AG20443 (cell line): Measurements from ENCODE around the gene KCNV2.

Source experiments
- DNase-seq: peaks from one replicate; pipeline ENCODE4 v3.0.0; 2012; ENCODE audit warnings: low spot score, mixed read lengths

KCNV2 gene

DNA sequence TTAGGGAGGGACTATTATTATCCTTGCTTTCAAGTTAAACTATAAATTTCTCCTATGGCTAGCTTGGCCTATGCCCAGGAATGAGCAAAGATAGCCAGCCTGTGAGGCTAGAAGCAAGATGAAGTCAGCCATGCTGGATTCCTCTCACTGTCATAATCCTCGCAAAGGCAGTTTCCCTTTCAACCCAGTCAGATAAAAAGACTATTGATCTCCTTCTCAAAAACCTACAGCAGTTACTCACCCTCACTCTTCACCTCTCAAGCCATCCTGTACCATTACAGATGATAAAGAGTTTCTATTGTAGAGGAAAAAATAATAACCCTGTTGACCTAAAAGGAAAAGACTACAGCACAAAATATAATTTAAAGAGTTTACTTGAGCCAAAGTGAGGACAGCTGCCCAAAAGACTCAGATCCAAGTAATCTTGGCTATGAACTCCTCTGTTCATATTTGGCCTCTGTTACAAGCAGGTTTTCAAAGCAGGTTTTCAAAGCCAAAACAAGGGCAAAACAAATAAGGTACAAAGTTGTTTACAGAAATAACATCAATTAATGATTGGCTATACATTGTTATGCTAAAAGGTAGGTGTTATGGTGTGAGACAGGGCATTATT, 41.7 kb downstream of the KCNV2 start:
- no peak for DNase-seq

DNA sequence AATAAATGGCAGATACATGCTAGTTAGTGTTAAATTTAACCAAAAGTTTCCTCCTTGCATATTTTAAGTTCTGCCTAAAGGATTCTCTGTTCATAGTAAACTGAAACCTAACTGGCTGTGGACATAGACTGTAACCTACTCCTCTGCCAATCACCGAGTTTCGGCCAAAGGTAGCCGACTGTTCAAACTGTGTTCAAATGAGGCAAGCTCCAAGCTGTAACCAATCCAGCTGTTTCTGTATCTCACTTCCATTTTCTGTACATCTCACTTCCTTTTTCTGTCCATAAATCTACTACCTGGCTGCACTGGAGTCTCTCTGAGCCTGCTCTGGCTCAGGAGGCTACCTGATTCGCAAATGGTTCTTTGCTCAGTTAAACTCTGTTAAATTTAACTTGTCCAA, 44.1 kb downstream of the KCNV2 start:
- no peak for DNase-seq

DNA sequence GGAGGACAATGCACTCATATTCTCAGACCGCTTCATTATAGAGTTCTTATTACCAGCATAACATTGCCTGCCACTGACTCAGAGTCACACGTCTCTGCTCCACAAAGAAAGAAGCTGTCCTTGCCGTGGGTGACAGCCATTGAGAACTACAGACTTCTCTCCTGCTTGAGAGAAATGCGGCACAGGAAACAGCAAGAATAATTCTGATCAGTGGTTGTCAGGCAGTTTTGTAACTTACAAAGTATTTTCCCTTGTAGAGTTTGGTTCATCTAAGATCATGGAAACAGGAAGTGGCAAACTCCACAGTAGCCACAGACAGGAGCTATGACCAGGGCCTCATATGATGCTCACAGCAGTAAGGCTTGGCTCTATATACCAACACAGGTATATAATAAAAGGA, 47.0 kb downstream of the KCNV2 start:
- no peak for DNase-seq

DNA sequence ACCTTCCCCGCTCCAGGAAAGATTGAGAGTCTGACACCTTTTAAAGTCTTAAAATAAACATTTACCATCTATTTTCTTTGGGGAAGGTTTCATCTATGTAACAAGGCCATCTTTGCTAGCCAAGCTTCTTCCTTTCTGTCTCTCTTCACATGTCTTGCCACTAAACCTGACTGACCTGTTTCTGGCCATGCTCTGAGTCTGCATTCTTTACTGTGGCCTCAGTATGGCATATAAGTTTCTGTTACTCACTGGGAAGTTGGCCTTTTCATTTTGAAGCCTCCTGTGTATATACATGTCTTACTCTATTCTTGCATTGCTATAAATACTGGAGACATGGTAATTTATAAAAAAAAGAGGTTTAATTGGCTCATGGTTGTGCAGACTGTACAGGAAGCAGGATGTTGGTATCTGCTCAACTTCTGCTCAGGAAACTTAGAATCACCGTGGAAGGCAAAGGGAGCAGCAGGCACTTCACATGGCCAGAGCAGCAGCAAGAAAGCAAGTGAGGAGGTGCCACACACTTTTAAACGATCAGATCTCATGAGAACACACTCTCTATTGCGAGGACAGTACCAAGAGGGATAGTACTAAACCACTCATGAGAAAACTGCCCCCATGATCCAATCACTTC, 48.1 kb downstream of the KCNV2 start:
- no peak for DNase-seq

DNA sequence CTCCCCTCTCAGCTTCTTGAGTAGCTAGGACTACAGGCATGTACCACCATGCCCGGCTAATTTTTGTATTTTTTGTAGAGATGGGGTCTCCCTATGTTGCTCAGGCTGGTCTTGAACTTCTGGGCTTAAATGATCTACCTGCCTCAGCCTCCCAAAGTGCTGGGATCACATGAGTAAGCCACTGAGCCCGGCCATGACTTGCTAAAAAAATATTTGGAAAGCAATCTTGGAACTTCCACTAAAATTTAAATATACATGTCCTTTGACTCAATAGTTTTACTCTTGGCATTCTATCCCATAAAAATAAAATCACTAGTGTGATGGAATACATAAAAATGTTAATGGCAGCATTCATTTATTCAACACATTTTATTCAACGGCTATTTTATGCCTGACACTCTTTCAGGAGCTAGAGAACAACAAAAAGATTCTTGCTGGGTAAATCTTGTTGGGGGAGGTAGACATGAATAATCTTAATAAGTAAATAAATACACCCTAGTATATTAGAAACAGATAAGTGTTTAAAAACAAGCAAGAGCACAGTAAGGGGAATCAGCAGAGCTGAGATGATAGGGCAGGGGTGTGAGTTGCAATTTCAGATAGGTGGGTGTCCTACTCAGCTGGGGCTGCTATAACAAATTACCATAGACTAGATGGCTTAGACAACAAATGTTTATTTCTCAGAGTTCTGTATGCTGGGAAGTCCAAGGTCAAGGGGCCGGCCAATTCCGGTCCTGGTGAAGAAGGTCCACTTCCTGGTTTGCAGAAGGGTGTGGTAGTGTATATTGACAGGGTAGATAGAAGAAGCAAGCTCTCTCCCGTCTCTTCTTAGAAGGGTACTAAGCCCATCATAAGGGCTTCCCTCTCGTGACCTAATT, 50.7 kb downstream of the KCNV2 start:
- no peak for DNase-seq

DNA sequence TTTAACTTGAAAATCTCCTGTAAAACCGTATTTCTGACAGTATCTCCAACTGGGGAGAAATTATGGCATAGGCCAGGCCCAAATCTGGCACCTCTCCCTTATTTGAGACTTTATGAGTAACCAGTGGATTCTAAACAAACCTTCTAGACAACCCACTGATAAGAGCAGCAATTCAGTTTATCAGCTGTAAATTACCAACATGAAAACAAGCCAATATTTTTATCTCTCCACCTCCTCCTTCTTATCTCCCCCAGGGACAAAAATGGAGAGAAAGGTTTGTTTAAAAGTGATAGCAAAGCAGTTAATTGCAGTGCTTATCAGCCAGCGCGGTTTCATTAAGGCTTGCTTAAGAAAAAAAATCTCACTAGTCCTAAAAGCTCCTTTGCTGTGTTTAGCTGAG, 53.8 kb downstream of the KCNV2 start:
- DNase-seq: no peak

DNA sequence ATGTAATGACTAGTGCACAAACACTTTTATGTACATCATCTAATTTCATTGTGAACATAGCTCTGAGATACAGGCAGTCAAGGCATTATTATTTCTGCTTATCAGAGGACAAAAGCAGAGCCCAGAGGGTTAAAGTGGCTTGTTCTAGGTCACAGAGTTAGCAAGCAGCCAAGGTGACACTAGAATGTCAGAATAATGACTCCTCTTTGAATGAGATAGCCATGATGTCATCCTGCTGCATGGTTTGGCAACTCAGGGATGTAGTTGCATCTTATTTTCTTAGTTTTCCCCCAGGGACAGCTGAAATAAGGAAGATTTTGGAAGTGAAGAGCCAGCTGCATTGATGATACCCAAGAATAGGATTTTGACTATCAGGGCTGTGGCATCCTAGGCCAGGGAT, 54.4 kb downstream of the KCNV2 start:
- DNase-seq: peak; percentile 24

DNA sequence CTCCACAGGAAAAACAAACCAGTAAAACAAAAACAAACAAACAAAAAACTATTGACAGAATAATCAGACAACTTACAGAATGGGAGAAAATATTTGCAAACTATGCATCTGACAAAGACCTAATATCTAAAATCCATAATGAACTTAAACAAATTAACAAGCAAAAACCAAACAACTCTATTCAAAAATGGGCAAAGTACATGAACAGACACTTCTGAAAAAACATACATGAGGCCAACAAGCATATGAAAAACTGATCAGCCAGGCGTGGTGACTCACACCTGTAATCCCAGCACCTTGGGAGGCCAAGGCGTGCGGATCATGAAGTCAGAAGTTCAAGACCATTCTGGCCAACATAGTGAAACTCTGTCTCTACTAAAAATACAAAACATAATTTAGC, 60.1 kb downstream of the KCNV2 start:
- DNase-seq: no peak

DNA sequence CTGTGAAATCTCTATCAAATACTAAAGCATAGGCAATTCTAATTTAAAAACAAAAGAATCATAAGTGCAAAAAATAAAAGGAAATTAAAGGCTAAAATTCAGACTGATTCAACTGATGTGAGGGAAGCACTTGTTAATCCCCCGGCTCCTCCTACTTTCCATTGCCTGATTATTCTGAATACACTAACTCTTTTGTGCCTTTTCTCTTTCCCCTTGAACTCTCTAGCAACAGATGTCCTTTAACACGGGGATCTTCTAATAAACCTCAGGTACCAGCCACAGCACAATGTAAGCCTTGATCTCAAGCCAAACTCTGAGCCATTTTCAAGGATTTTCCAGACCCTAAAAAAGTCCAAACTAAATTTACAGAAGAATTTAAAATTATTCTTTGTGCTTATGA, 61.5 kb downstream of the KCNV2 start:
- no peak for DNase-seq
